Peyer's patch (tissue), 4 donors: ENCODE results near the gene MFAP5.

Experiments used
- CTCF ChIP-seq, 6 experiments: fragments of 450-650 bp in 4 of 6; fragments of 200-600 bp in 2 of 6; sonication (generic) in 1 of 6; IDR thresholded peaks; one replicate each; pipeline ENCODE4 v1.5.1; 2017 to 2019; ENCODE audit warnings: antibody characterized with exemption in 6 of 6, mild to moderate bottlenecking in 3 of 6, moderate library complexity in 1 of 6
- POLR2A ChIP-seq, 2 donors: fragments of 450-650 bp; IDR thresholded peaks; one replicate each; pipeline ENCODE4 v1.5.1; 2017; ENCODE audit warnings: antibody characterized with exemption in 2 of 2, mild to moderate bottlenecking in 2 of 2, moderate library complexity in 2 of 2

- TF ChIP-seq POLR2A (IDR thresholded peaks at IDR 0.05) = no peak
- TF ChIP-seq CTCF (IDR thresholded peaks at IDR 0.05) = no peak
These were observed 25.4 kb downstream of the MFAP5 start for GRCh38 chr12:8637244-8637643.
